Transverse colon (tissue), 4 donors: ENCODE results near the gene GLCE. TPM values are rescaled to one million over a fixed set of nuclear protein-coding genes. Genes with fewer than 3 reads are reported as not detected.

ENCODE experiments used
- DNase-seq: peaks from one replicate; pipeline ENCODE4 v3.0.0-alpha.2; 2019
- H3K27ac ChIP-seq, 4 donors: fragments of 200-600 bp; sonication (generic); 2 replicates each; pipeline ENCODE4 v1.5.1; 2016 to 2018; ENCODE audit warnings: inconsistent platforms in 4 of 4
- H3K27me3 ChIP-seq: fragments of 200-600 bp; sonication (generic); 2 replicates; pipeline ENCODE4 v1.5.1; 2017; ENCODE audit warnings: inconsistent platforms
- H3K36me3 ChIP-seq, 4 donors: fragments of 200-600 bp; sonication (generic); 2 replicates each; pipeline ENCODE4 v1.5.1; 2017 to 2019; ENCODE audit warnings: inconsistent platforms in 4 of 4
- H3K4me1 ChIP-seq, 4 donors: fragments of 200-600 bp; sonication (generic); 2 replicates each; pipeline ENCODE4 v1.5.1; 2017 to 2020; ENCODE audit warnings: inconsistent platforms in 4 of 4
- H3K4me3 ChIP-seq, 4 donors: fragments of 200-600 bp; sonication (generic); 1 replicate in 1 of 4; 2 replicates in 3 of 4; pipeline versions ENCODE4 v1.5.1 to v1.6.1; 2017 to 2019; ENCODE audit warnings: inconsistent platforms in 4 of 4
- H3K9me3 ChIP-seq, 2 donors: fragments of 200-600 bp; sonication (generic); 2 replicates each; pipeline ENCODE4 v1.5.1; 2017 to 2019; ENCODE audit warnings: inconsistent platforms in 2 of 2
- CTCF ChIP-seq, 5 experiments: fragments of 200-600 bp in 3 of 5; fragments of 450-650 bp in 2 of 5; sonication (generic) in 3 of 5; IDR thresholded peaks; 1 replicate in 2 of 5; 2 replicates in 3 of 5; pipeline ENCODE4 v1.5.1; 2016 to 2017; ENCODE audit warnings: antibody characterized with exemption in 5 of 5, inconsistent platforms in 3 of 5, mild to moderate bottlenecking in 2 of 5, moderate library complexity in 1 of 5
- EP300 ChIP-seq: sonication (generic); formaldehyde crosslinking; IDR thresholded peaks from one replicate; pipeline ENCODE4 v1.6.1; 2017; ENCODE audit warnings: antibody characterized with exemption, low read depth
- POLR2A ChIP-seq: fragments of 450-650 bp; IDR thresholded peaks from one replicate; pipeline ENCODE4 v1.6.1; 2016; ENCODE audit warnings: antibody characterized with exemption, mild to moderate bottlenecking, moderate library complexity
- POLR2AphosphoS5 ChIP-seq, 3 donors: sonication (generic); formaldehyde crosslinking; IDR thresholded peaks; one replicate each; pipeline ENCODE4 v1.6.1; 2016; ENCODE audit warnings: antibody characterized with exemption in 3 of 3
- WGBS, 2 donors: methylation state at CpG; one replicate each; pipeline ENCODE4 v1.1.5; 2018; ENCODE audit warnings: low coverage in 1 of 2; 5-methylcytosine and 5-hydroxymethylcytosine counted together
- in situ Hi-C, 4 donors: fragments of 200-750 bp; cut with MboI; loops; one replicate each; pipeline versions ENCODE4 v1.15.0 to v1.15.1; 2017; ENCODE audit warnings: low sequenced_read_pairs in 3 of 4, low pct_ligation_motif_present in 1 of 4, low pct_unique_long_range_greater_than_20kb in 1 of 4
- intact Hi-C: fragments of 100-400 bp; cut with DNase I; formaldehyde crosslinking; loops from one replicate; pipeline ENCODE4 v1.15.1; 2023; ENCODE audit warnings: low total_unique reads
- total RNA-seq, 4 donors: library from RNA; depleted of rRNA; stranded (reverse); fragments of >200 nt; gene quantifications; one replicate each; pipeline ENCODE4 v1.1.0, GENCODE V29; 2016

Gene GLCE
- total RNA-seq, 4 donors from 2014 or later: 7.9 to 38.1 (median 25.4) TPM

GRCh38 chr15:69117431-69117871, 43.0 kb upstream of the GLCE start:
- Histone ChIP-seq H3K4me1 (peaks cover 0 to 5% (median 0%) of the 10 kb centered on the region in 4 donors), H3K27ac (no peak overlapping the region), H3K27me3 (peaks cover 11% of the 10 kb centered on the region), H3K36me3 (no peaks in the 10 kb centered on the region), H3K9me3 (no peaks in the 10 kb centered on the region), H3K4me3 (no peak overlapping the region)
- WGBS, 2 donors: 75% methylated on average over 7 of the region's 7 CpGs; no CpG with 5 or more reads in 1 of the 2 donors
- in situ Hi-C loops (no loop called here), intact Hi-C loops (no loop called here)
- DNase-seq: no peak
- TF ChIP-seq EP300 (no peak), CTCF (IDR thresholded peaks at IDR 0.05) (no peak), POLR2A (no peak), POLR2AphosphoS5 (IDR thresholded peaks at IDR 0.05) (no peak)

GRCh38 chr15:69118089-69118488, 42.3 kb upstream of the GLCE start:
- peaks cover 0 to 5% (median 0%) of the 10 kb centered on the region in 4 donors for H3K4me1 ChIP-seq

GRCh38 chr15:69119001-69119400, 41.4 kb upstream of the GLCE start:
- in situ Hi-C loops: no loop called here
- peaks cover 0 to 5% (median 0%) of the 10 kb centered on the region in 4 donors for H3K4me1 ChIP-seq

More at GRCh38 chr15:69118089-69118488, 42.3 kb upstream of the GLCE start:
- in situ Hi-C loops: no loop called here
- H3K27me3 ChIP-seq: peaks cover 11% of the 10 kb centered on the region
- H3K9me3 ChIP-seq: no peaks in the 10 kb centered on the region
- TF ChIP-seq POLR2AphosphoS5 (IDR thresholded peaks at IDR 0.05) (no peak), EP300 (no peak), CTCF (IDR thresholded peaks at IDR 0.05) (no peak), POLR2A (no peak)
- no peak for DNase-seq
- no peaks in the 10 kb centered on the region for H3K36me3 ChIP-seq
- 66% methylated on average over 4 of the region's 4 CpGs; no CpG with 5 or more reads in 1 of the 2 donors for WGBS, 2 donors
- intact Hi-C loops: no loop called here
- no peak overlapping the region for H3K27ac ChIP-seq
- H3K4me3 ChIP-seq: no peak overlapping the region

More at GRCh38 chr15:69119001-69119400, 41.4 kb upstream of the GLCE start:
- Histone ChIP-seq H3K27me3 (peaks cover 11% of the 10 kb centered on the region), H3K9me3 (no peaks in the 10 kb centered on the region), H3K27ac (no peak overlapping the region), H3K36me3 (no peaks in the 10 kb centered on the region), H3K4me3 (no peak overlapping the region)
- 64 to 80% methylated on average over 1 to 2 of the region's 2 CpGs for WGBS, 2 donors
- intact Hi-C loops: no loop called here
- DNase-seq: no peak
- TF ChIP-seq POLR2AphosphoS5 (IDR thresholded peaks at IDR 0.05): no peak
- no peak for TF ChIP-seq CTCF (IDR thresholded peaks at IDR 0.05)
- no peak for TF ChIP-seq EP300
- TF ChIP-seq POLR2A: no peak
